NCI-H1436 (cell line): ENCODE results near the gene ZC3HAV1L.
"Not testable (repeated sequence)": the region's sequence is repeated elsewhere in the genome, so short reads cannot be mapped to it uniquely, and the experiment has no call there.

ENCODE experiments used
- DNase-seq: peaks from one replicate; lab custom pipeline; 2025; lab: John Stamatoyannopoulos, UW

ZC3HAV1L gene, protein sequence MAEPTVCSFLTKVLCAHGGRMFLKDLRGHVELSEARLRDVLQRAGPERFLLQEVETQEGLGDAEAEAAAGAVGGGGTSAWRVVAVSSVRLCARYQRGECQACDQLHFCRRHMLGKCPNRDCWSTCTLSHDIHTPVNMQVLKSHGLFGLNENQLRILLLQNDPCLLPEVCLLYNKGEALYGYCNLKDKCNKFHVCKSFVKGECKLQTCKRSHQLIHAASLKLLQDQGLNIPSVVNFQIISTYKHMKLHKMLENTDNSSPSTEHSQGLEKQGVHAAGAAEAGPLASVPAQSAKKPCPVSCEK

GRCh38 chr7:139035586-139036353, at the start of gene ZC3HAV1L:
Gene ZC3HAV1L, minus strand, starts transcription at chr7:139036042. Its CDS starts 25 bp downstream, at chr7:139036017.
- peak; percentile 62 for DNase-seq

DNA sequence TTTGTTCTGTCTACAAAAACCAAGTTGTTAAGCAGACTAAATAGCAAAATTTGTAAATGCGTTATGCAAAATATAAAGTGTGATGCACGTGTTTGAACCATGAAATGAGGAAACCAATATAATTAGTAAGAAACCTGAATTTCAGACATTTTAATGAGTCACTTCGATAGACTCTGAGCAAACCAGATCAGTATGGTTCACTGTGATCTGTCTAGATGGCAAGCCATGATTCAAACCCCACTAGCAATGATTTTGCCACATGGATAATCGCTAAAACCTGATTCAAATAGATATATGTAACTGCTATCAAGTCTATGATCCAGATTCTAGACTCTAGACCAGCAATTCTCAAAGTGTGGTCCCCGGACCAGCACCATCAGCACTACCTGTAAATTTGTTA, 48.9 kb upstream of the ZC3HAV1L start:
- no peak for DNase-seq

GRCh38 chr7:139081584-139081983, 45.7 kb upstream of the ZC3HAV1L start:
- DNase-seq = no peak

DNA sequence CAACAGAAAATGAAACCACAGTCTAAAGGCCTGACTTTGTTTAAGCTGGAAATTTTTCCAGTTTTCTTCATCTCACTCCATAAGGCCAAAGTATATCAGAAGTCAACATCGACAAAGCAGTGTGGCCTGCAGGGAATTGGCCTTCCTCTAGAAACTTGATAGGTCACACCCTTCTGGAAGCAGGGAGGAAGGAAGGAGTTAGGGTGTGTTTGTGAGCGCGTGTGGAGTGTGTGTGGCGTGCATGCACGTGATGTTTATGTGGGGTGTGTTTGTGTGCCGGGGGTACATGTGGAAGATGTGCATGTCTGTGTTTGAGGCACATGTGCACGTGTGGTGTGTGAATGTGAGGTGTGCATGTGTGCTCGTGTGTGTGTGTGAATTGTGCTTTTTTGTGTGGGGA, 45.1 kb upstream of the ZC3HAV1L start:
- DNase-seq = no peak

- no peak for DNase-seq
These were observed 44.0 kb upstream of the ZC3HAV1L start for GRCh38 chr7:139079861-139080260.

- DNase-seq = no peak
These were observed 43.1 kb upstream of the ZC3HAV1L start for GRCh38 chr7:139078911-139079310.

- DNase-seq = no peak
These were observed 42.6 kb upstream of the ZC3HAV1L start for GRCh38 chr7:139078399-139078798.

- DNase-seq = not testable (repeated sequence)
These were observed 41.9 kb upstream of the ZC3HAV1L start for GRCh38 chr7:139077706-139078105.

DNA sequence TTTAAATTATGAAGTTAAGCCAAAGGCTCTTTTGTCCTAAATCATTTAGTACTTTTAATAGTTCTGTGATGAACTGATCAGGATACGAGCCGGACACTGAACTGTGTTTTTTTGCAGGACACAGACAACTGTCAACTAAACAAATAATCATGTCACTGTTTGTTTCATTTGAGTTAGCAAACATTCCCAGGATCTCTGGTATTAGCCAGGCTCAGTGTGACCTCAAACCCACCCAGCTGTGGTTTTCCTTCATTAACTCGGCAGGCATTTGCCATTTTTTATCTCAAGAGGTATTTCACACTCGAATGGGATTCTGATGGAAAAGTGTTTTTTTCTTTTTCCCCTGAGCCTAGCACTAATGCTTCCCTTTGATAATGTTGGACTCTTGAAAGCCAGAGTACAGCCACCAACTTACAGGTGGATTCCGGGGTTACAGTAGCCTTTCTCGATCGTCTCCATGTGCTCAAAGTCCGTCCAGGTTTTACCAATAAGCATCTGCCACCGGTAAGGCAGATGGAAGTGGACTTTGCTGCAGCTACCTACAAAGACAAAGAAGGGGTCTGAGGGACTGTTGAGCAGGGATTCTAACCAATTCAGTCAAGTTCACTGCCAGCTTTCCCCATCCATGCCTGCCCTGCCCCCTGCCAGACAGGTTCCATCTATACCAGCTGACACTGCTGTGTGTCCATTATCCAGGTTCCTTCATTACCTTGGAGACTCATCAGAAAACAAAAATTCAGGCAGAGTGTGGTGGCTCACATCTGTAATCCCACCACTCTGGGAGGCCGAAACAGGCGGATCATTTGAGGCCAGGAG, 40.2 kb upstream of the ZC3HAV1L start:
- no peak for DNase-seq

GRCh38 chr7:139075031-139075652, 39.3 kb upstream of the ZC3HAV1L start:
- peak; percentile 66 for DNase-seq

DNA sequence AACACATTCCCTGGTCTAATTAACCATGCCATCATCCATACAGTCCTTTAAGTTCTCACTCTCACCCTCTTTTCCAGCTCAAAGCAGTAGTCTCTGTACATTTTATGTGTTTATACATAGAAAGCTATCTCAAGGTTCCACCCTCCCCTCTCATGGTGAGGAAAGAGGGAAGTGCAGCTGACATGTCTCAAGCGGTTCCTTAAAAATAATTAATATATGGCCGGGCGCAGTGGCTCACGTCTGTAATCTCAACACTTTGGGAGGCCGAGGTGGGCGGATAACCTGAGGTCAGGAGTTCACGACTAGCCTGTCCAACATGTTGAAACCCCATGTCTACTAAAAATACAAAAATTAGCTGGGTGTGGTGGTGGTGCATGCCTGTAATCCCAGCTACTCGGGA, 37.0 kb upstream of the ZC3HAV1L start:
- no peak for DNase-seq

GRCh38 chr7:139071680-139072079, 35.8 kb upstream of the ZC3HAV1L start:
- no peak for DNase-seq

- no peak for DNase-seq
These were observed 32.9 kb upstream of the ZC3HAV1L start for GRCh38 chr7:139068544-139069399.

DNA sequence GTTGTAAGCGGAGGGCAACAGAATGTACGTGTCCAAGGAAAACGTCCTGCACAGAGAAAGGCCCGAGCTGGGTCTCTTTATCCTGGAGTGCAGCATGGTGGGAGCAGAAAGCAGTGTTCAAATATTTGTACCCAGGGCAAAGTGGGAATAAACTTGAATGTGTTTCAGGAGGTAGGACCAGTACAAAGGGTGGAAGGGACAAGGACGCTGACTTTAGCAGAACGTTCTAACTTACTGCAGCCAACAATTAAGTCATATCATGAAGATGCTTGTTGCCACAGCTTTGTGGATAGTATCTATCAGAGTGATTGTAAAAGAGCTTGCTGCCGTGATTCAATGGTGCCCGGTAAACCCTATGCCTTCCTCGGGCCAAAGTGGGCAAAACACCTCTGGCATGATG, 30.5 kb upstream of the ZC3HAV1L start:
- DNase-seq = no peak

- no peak for DNase-seq
These were observed 29.5 kb upstream of the ZC3HAV1L start for GRCh38 chr7:139065323-139065722.

- no peak for DNase-seq
These were observed 25.6 kb upstream of the ZC3HAV1L start for GRCh38 chr7:139061416-139061815.

- no peak for DNase-seq
These were observed 24.9 kb upstream of the ZC3HAV1L start for GRCh38 chr7:139060695-139061237.

DNA sequence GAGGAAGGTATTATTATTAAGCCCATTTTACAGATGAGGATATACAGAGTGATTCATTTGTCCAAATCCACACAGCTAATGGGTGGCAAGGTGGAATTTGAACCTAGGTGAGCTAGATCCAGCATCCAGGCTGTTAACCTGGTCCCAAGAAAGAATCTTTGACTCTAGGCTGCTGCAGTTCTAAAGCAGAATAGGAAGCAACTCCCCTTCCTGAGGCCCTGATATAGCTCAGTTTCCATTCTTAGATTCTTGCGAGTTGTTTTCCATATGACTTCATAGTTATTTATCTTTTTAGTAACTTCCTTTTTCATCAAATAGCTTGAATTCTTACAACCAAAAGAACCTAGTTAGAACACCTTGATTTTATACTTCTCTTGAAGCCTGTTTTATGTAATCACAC, 24.1 kb upstream of the ZC3HAV1L start:
- no peak for DNase-seq

GRCh38 chr7:139058943-139059342, 23.1 kb upstream of the ZC3HAV1L start:
- DNase-seq = no peak

GRCh38 chr7:139055674-139056073, 19.8 kb upstream of the ZC3HAV1L start:
- DNase-seq = no peak

DNA sequence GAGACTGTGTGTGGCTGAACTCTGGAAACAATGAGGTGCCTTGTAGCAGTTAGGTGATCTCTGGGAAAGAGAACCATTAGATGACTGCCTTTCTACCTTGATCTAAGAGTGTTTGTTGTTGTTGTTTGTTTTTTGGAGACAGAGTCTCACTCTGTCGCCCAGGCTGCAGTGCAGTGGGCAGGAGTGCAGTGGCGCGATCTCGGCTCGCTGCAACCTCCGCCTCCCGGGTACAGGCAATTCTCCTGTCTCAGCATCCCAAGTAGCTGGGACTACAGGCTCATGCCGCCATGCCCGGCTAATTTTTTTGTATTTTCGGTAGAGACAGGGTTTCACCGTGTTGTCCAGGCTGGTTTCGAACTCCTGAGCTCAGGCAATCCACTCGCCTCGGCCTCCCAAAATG, 18.8 kb upstream of the ZC3HAV1L start:
- DNase-seq = not testable (repeated sequence)
